Liver (tissue), 9 donors: ENCODE data around the gene DCX. TPM values are rescaled to one million over a fixed set of nuclear protein-coding genes. Genes with fewer than 3 reads are reported as not detected.

Experiments used
- DNase-seq: peaks from one replicate; pipeline ENCODE4 v3.0.0-alpha.2; 2017; ENCODE audit warnings: low spot score
- H3K27ac ChIP-seq, 2 donors: one replicate each; pipeline ENCODE4 v1.7.0; 2013; ENCODE audit warnings: inconsistent platforms in 2 of 2, low read length in 2 of 2, control low read depth in 1 of 2, low read depth in 1 of 2, mild to moderate bottlenecking in 1 of 2
- H3K27me3 ChIP-seq, 4 donors: one replicate each; pipeline versions ENCODE4 v1.6.1 to v1.7.0; 2013; ENCODE audit warnings: low read length in 3 of 4, inconsistent platforms in 1 of 4, mild to moderate bottlenecking in 1 of 4, moderate library complexity in 1 of 4; ENCODE audit not compliant: control insufficient read depth in 4 of 4, insufficient read depth in 4 of 4
- H3K36me3 ChIP-seq, 4 donors: one replicate each; pipeline versions ENCODE4 v1.6.1 to v1.7.0; 2013; ENCODE audit warnings: low read length in 3 of 4, mild to moderate bottlenecking in 3 of 4, low read depth in 1 of 4, moderate library complexity in 1 of 4; ENCODE audit not compliant: control insufficient read depth in 4 of 4, insufficient read depth in 3 of 4
- H3K4me1 ChIP-seq, 4 donors: one replicate each; pipeline versions ENCODE4 v1.6.1 to v1.7.0; 2013; ENCODE audit warnings: low read length in 3 of 4, mild to moderate bottlenecking in 3 of 4, moderate library complexity in 1 of 4; ENCODE audit not compliant: control insufficient read depth in 4 of 4, insufficient read depth in 4 of 4
- H3K4me3 ChIP-seq, 3 donors: one replicate each; pipeline versions ENCODE4 v1.6.1 to v1.7.0; 2013; ENCODE audit warnings: low read length in 3 of 3, control low read depth in 1 of 3, low read depth in 1 of 3, mild to moderate bottlenecking in 1 of 3
- H3K9ac ChIP-seq, 2 donors: one replicate each; pipeline ENCODE4 v1.7.0; 2013; ENCODE audit warnings: low read length in 2 of 2, mild to moderate bottlenecking in 2 of 2, moderate library complexity in 2 of 2, control low read depth in 1 of 2, low read depth in 1 of 2
- H3K9me3 ChIP-seq, 4 donors: one replicate each; pipeline versions ENCODE4 v1.6.1 to v1.7.0; 2013; ENCODE audit warnings: low read length in 3 of 4; ENCODE audit not compliant: control insufficient read depth in 4 of 4
- ATF3 ChIP-seq: IDR thresholded peaks from 2 replicates; pipeline ENCODE4 v1.6.1; 2016; ENCODE audit warnings: antibody characterized with exemption
- GABPA ChIP-seq, 2 donors: IDR thresholded peaks in 1 of 2; conservative IDR thresholded peaks in 1 of 2; 2 replicates each; pipeline ENCODE4 v1.6.1; 2016; ENCODE audit warnings: antibody characterized with exemption in 2 of 2, mild to moderate bottlenecking in 1 of 2, moderate library complexity in 1 of 2
- HNF4A ChIP-seq, 2 donors: conservative IDR thresholded peaks; 2 replicates each; pipeline ENCODE4 v1.6.1; 2016; ENCODE audit warnings: antibody characterized with exemption in 2 of 2, mild to moderate bottlenecking in 2 of 2
- HNF4G ChIP-seq: IDR thresholded peaks from 2 replicates; pipeline ENCODE4 v1.6.1; 2016; ENCODE audit warnings: antibody characterized with exemption
- JUND ChIP-seq, 2 donors: IDR thresholded peaks; 2 replicates each; pipeline ENCODE4 v1.6.1; 2016; ENCODE audit warnings: antibody characterized with exemption in 2 of 2
- MAX ChIP-seq: IDR thresholded peaks from 2 replicates; pipeline ENCODE4 v1.6.1; 2016; ENCODE audit warnings: antibody characterized with exemption
- NR2F2 ChIP-seq: IDR thresholded peaks from 2 replicates; pipeline ENCODE4 v1.6.1; 2016; ENCODE audit warnings: antibody characterized with exemption
- REST ChIP-seq: IDR thresholded peaks from 2 replicates; pipeline ENCODE4 v1.6.1; 2016; ENCODE audit warnings: antibody characterized with exemption, mild to moderate bottlenecking
- RXRA ChIP-seq, 2 donors: IDR thresholded peaks; 2 replicates each; pipeline ENCODE4 v1.6.1; 2017 to 2018; ENCODE audit warnings: antibody characterized with exemption in 2 of 2, mild to moderate bottlenecking in 1 of 2
- SP1 ChIP-seq: IDR thresholded peaks from 2 replicates; pipeline ENCODE4 v1.6.1; 2018; ENCODE audit warnings: antibody characterized with exemption, mild to moderate bottlenecking
- TAF1 ChIP-seq: conservative IDR thresholded peaks from 2 replicates; pipeline ENCODE4 v1.6.1; 2016; ENCODE audit warnings: antibody characterized with exemption, mild to moderate bottlenecking
- YY1 ChIP-seq: IDR thresholded peaks from 2 replicates; pipeline ENCODE4 v1.6.1; 2016; ENCODE audit warnings: antibody characterized with exemption, mild to moderate bottlenecking
- WGBS: extraction: QIAGEN DNeasy Blood & Tissue Kit; methylation state at CpG from one replicate; pipeline ENCODE4 v1.1.7; 2013; 5-methylcytosine and 5-hydroxymethylcytosine counted together
- polyA plus RNA-seq, 2 donors: library from polyadenylated mRNA; stranded (reverse) in 1 of 2; unstranded in 1 of 2; fragments of 200-250 nt in 1 of 2; fragments of >200 nt in 1 of 2; fragmentation: Nextera tagmentation in 1 of 2; extraction: Ambion mirVana in 1 of 2; gene quantifications; one replicate each; pipeline versions ENCODE4 v1.2.1 to v1.2.3, GENCODE V29; 2013 to 2015
- total RNA-seq, 2 donors: library from RNA; depleted of rRNA; stranded (reverse); fragments of >200 nt; gene quantifications; one replicate each; pipeline ENCODE4 v1.2.3, GENCODE V29; 2014
- TF ChIP-seq, protein P1 (sequence below): fragments of 150-350 bp; IDR thresholded peaks from 2 replicates; pipeline ENCODE4 v1.5.1; 2017; ENCODE audit warnings: improper control_type of control experiment, low read depth, low read length; ENCODE audit not compliant: missing input control
- TF ChIP-seq, protein P2 (sequence below): IDR thresholded peaks from 2 replicates; pipeline ENCODE4 v1.6.1; 2016; ENCODE audit warnings: antibody characterized with exemption
- donor health status: healthy.
- donor health status: healthy.
- donor health status: healthy.
- donor health status: healthy.
- donor health status: healthy.

The DCX gene
- total and polyA plus RNA-seq, 4 donors: 0.01 TPM; not detected in 3

DNA sequence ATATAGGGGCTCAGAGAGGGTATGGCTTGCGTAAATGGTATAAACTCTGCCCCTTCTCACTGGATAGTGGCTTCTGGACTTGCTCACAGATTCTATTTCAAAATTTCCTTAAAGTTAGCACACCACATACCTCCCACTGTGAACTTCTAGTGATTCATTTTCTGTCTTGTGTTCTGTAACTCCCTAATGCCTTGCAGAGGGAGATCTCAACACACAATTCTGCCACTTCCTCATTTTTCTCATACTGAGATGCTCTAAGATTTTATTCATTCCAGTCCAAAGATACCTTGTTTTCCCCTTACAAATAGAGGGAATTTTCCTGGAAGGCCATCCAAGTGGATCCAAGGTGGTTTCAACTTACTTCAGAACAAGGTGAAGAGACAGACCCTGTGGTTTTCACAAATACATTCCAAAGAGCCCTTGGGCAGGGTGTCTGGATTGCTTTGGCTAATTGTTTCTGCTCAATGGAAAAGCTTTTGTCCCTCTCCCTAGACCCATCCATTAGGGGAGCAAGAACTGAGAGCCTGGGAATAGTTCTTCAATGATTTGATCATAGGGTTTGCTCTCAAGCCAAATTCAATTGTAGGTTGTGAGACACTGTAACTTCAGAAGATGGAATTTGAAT lies 89.6 kb downstream of the DCX start:
- no peak for DNase-seq
- H3K9ac ChIP-seq: no peak overlapping the region
- no peaks in the 10 kb centered on the region for H3K4me1 ChIP-seq
- no peaks in the 10 kb centered on the region for H3K36me3 ChIP-seq
- TF ChIP-seq, protein P1, sequence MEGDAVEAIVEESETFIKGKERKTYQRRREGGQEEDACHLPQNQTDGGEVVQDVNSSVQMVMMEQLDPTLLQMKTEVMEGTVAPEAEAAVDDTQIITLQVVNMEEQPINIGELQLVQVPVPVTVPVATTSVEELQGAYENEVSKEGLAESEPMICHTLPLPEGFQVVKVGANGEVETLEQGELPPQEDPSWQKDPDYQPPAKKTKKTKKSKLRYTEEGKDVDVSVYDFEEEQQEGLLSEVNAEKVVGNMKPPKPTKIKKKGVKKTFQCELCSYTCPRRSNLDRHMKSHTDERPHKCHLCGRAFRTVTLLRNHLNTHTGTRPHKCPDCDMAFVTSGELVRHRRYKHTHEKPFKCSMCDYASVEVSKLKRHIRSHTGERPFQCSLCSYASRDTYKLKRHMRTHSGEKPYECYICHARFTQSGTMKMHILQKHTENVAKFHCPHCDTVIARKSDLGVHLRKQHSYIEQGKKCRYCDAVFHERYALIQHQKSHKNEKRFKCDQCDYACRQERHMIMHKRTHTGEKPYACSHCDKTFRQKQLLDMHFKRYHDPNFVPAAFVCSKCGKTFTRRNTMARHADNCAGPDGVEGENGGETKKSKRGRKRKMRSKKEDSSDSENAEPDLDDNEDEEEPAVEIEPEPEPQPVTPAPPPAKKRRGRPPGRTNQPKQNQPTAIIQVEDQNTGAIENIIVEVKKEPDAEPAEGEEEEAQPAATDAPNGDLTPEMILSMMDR: no peak
- TF ChIP-seq JUND (IDR thresholded peaks at IDR 0.05) (no peak), SP1 (no peak), GABPA (IDR thresholded peaks at IDR 0.05 in 1 of 2, conservative IDR thresholded peaks at IDR 0.05 in 1 of 2) (no peak), REST (no peak), MAX (no peak), YY1 (no peak), HNF4G (no peak)
- H3K27ac ChIP-seq: no peak overlapping the region
- no peak overlapping the region for H3K4me3 ChIP-seq
- H3K27me3 ChIP-seq: no peaks in the 10 kb centered on the region
- WGBS: 81% methylated on average over 1 of the region's 1 CpG
- no peaks in the 10 kb centered on the region for H3K9me3 ChIP-seq

GRCh38 chrX:111319451-111319850 lies 92.5 kb downstream of the DCX start:
- no peaks in the 10 kb centered on the region for H3K36me3 ChIP-seq
- H3K4me1 ChIP-seq: no peaks in the 10 kb centered on the region
- no peak for TF ChIP-seq GABPA (IDR thresholded peaks at IDR 0.05 in 1 of 2, conservative IDR thresholded peaks at IDR 0.05 in 1 of 2)
- TF ChIP-seq HNF4A (conservative IDR thresholded peaks at IDR 0.05): no peak
- TF ChIP-seq, protein P2, sequence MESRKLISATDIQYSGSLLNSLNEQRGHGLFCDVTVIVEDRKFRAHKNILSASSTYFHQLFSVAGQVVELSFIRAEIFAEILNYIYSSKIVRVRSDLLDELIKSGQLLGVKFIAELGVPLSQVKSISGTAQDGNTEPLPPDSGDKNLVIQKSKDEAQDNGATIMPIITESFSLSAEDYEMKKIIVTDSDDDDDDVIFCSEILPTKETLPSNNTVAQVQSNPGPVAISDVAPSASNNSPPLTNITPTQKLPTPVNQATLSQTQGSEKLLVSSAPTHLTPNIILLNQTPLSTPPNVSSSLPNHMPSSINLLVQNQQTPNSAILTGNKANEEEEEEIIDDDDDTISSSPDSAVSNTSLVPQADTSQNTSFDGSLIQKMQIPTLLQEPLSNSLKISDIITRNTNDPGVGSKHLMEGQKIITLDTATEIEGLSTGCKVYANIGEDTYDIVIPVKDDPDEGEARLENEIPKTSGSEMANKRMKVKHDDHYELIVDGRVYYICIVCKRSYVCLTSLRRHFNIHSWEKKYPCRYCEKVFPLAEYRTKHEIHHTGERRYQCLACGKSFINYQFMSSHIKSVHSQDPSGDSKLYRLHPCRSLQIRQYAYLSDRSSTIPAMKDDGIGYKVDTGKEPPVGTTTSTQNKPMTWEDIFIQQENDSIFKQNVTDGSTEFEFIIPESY: no peak
- no peak for TF ChIP-seq HNF4G
- TF ChIP-seq RXRA (IDR thresholded peaks at IDR 0.05): no peak
- no peak for TF ChIP-seq MAX
- TF ChIP-seq REST: no peak
- TF ChIP-seq ATF3: no peak
- no peak for TF ChIP-seq NR2F2
- TF ChIP-seq TAF1: no peak
- TF ChIP-seq, protein P1: no peak
- no peak overlapping the region for H3K4me3 ChIP-seq
- no peak overlapping the region for H3K27ac ChIP-seq
- no peak for DNase-seq
- no peaks in the 10 kb centered on the region for H3K27me3 ChIP-seq
- 74% methylated on average over 4 of the region's 4 CpGs for WGBS
- no peaks in the 10 kb centered on the region for H3K9me3 ChIP-seq
- no peak overlapping the region for H3K9ac ChIP-seq
